OCI-LY7 (cell line): ENCODE measurements around the gene SNX6. TPM values are rescaled to one million over a fixed set of nuclear protein-coding genes. Genes with fewer than 3 reads are reported as not detected.

Experiments used
- BruUV-seq: library from RNA; stranded (reverse); fragments of 400-500 nt; replicated peaks from 2 replicates; lab custom pipeline; 2021; lab: Mats Ljungman, UMichigan
- CTCF ChIA-PET: fragments of 300-600 bp; sonication (Branson Sonifier 250); formaldehyde crosslinking; loops from one replicate; lab custom pipeline; 2022; ENCODE audit warnings: antibody characterized with exemption; ENCODE audit not compliant: unreplicated experiment; lab: Charles Lee
- POLR2A ChIA-PET: fragments of 300-600 bp; sonication (Branson Sonifier 250); formaldehyde crosslinking; loops from one replicate; lab custom pipeline; 2022; ENCODE audit warnings: antibody characterized with exemption; lab: Charles Lee
- DNase-seq: peaks from one replicate; pipeline ENCODE4 v3.0.0-alpha.2; 2015; ENCODE audit warnings: low spot score
- H2AFZ ChIP-seq: fragments of 200-600 bp; sonication (generic), shearing (Covaris generic); 2 replicates; pipeline ENCODE4 v1.6.1; 2014; ENCODE audit warnings: mild to moderate bottlenecking, antibody characterized with exemption, low read length, moderate library complexity
- H3K27ac ChIP-seq: fragments of 200-600 bp; sonication (generic); 2 replicates; pipeline ENCODE4 v1.5.1; 2014; ENCODE audit warnings: mixed run types, low read depth, mild to moderate bottlenecking, moderate library complexity, low read length, inconsistent platforms; ENCODE audit not compliant: poor library complexity, severe bottlenecking
- H3K36me3 ChIP-seq: fragments of 200-600 bp; sonication (generic); 2 replicates; pipeline ENCODE4 v1.6.1; 2014; ENCODE audit warnings: mild to moderate bottlenecking, antibody characterized with exemption, low read length, moderate library complexity, mixed read lengths; ENCODE audit not compliant: insufficient read depth
- H3K4me1 ChIP-seq: fragments of 200-600 bp; sonication (generic); 2 replicates; pipeline ENCODE4 v1.5.1; 2014; ENCODE audit warnings: mild to moderate bottlenecking, low read length; ENCODE audit not compliant: insufficient read depth, poor library complexity, severe bottlenecking
- H3K4me2 ChIP-seq: fragments of 200-600 bp; sonication (generic); 2 replicates; pipeline ENCODE4 v1.6.1; 2014; ENCODE audit warnings: mild to moderate bottlenecking, low read length
- H3K4me3 ChIP-seq: fragments of 200-600 bp; sonication (generic); 2 replicates; pipeline ENCODE4 v1.5.1; 2014; ENCODE audit warnings: mild to moderate bottlenecking, low read depth, low read length; ENCODE audit not compliant: poor library complexity, severe bottlenecking
- H3K79me2 ChIP-seq: fragments of 200-600 bp; sonication (generic); 2 replicates; pipeline ENCODE4 v1.6.1; 2016; ENCODE audit warnings: low read depth, mild to moderate bottlenecking, low read length, moderate library complexity, mixed read lengths; ENCODE audit not compliant: insufficient read depth
- H3K9me2 ChIP-seq: fragments of 200-600 bp; sonication (generic); 2 replicates; pipeline ENCODE4 v1.6.1; 2016; ENCODE audit warnings: mild to moderate bottlenecking, low read length, mixed read lengths; ENCODE audit not compliant: insufficient read depth
- H3K9me3 ChIP-seq: fragments of 200-600 bp; sonication (generic); 2 replicates; pipeline ENCODE4 v1.6.1; 2014; ENCODE audit warnings: mild to moderate bottlenecking, mixed run types, low read length, mixed read lengths
- H4K20me1 ChIP-seq: fragments of 200-600 bp; sonication (generic); 2 replicates; pipeline ENCODE4 v1.6.1; 2014; ENCODE audit warnings: mild to moderate bottlenecking, antibody characterized with exemption, low read length, moderate library complexity, mixed read lengths; ENCODE audit not compliant: insufficient read depth
- EZH2phosphoT487 ChIP-seq: fragments of 200-600 bp; sonication (generic); IDR thresholded peaks from 2 replicates; pipeline ENCODE4 v1.6.1; 2018; ENCODE audit warnings: low read depth, borderline replicate concordance, mild to moderate bottlenecking, mixed run types, antibody characterized with exemption, low read length, moderate library complexity, mixed read lengths
- intact Hi-C: fragments of 100-400 bp; cut with micrococcal nuclease; formaldehyde crosslinking; loops from one replicate; pipeline ENCODE4 v1.10.0; 2022; ENCODE audit not compliant: unreplicated experiment
- total RNA-seq, 2 experiments: library from RNA; depleted of rRNA in 1 of 2; stranded (reverse); fragments of >200 nt in 1 of 2; shearing (Covaris generic) in 1 of 2; gene quantifications; 2 replicates each; pipeline ENCODE4 v1.2.3, GENCODE V29; 2014 to 2022
- TF ChIP-seq, protein P1 (sequence below): fragments of 200-600 bp; sonication (generic); conservative IDR thresholded peaks from 2 replicates; pipeline ENCODE4 v1.5.1; 2014; ENCODE audit warnings: mild to moderate bottlenecking, antibody characterized with exemption, low read length, moderate library complexity, mixed read lengths

Gene SNX6
- total RNA-seq, 2 experiments from 2014 or later = 33.4 to 57.6 TPM

DNA sequence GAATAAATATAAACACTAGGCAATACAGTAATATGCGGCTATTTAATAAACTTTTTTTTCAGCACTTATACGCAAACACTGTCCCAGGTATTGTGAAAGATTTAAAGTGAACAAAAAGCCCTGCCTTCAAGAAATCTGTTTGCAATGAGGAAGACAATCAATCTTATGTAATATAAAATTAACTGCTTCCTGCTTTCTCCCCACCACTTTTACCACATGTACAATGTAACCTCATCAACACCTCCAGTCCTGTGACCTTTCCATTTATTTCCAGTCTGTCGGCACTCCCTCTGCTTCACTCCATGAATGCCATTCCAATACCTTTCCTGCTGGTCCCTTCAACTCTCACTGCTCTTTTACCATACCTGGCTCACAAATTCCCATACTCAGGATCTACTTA lies 10.5 kb downstream of the SNX6 start:
- no peak for DNase-seq
- H4K20me1 ChIP-seq = no peaks in the 10 kb centered on the region
- H3K4me3 ChIP-seq = no peak overlapping the region
- no TSS peak for BruUV-seq
- intact Hi-C loops = no loop called here
- no peak overlapping the region for H3K27ac ChIP-seq
- no peaks in the 10 kb centered on the region for H3K79me2 ChIP-seq
- H3K4me1 ChIP-seq = no peaks in the 10 kb centered on the region
- H2AFZ ChIP-seq = no peak overlapping the region
- POLR2A ChIA-PET = no interaction called here
- H3K4me2 ChIP-seq = no peak overlapping the region
- CTCF ChIA-PET = no interaction called here
- H3K9me2 ChIP-seq = no peaks in the 10 kb centered on the region
- H3K9me3 ChIP-seq = no peaks in the 10 kb centered on the region
- TF ChIP-seq EZH2phosphoT487 = no peak
- TF ChIP-seq, protein P1, sequence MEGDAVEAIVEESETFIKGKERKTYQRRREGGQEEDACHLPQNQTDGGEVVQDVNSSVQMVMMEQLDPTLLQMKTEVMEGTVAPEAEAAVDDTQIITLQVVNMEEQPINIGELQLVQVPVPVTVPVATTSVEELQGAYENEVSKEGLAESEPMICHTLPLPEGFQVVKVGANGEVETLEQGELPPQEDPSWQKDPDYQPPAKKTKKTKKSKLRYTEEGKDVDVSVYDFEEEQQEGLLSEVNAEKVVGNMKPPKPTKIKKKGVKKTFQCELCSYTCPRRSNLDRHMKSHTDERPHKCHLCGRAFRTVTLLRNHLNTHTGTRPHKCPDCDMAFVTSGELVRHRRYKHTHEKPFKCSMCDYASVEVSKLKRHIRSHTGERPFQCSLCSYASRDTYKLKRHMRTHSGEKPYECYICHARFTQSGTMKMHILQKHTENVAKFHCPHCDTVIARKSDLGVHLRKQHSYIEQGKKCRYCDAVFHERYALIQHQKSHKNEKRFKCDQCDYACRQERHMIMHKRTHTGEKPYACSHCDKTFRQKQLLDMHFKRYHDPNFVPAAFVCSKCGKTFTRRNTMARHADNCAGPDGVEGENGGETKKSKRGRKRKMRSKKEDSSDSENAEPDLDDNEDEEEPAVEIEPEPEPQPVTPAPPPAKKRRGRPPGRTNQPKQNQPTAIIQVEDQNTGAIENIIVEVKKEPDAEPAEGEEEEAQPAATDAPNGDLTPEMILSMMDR = no peak
- peaks cover 52% of the 10 kb centered on the region for H3K36me3 ChIP-seq

DNA sequence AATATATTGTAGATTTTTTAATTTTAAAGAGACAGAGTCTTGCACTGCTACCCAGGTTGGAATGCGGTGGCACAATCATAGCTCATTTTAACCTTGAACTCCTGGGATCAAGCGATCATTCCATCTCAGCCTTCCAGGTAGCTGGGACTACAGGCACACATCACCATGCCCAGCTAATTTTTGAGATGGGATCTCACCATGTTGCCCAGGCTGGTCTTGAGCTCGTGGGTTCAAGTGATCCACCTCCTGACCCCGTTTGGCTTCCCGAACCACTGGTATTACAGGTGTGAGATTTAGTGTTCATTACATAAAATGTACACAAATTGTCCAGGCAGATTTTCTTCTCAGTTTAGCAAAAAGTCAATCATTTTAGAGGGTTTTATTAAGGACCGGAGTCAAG lies 13.6 kb downstream of the SNX6 start:
- Histone ChIP-seq H3K9me3 (no peaks in the 10 kb centered on the region), H3K4me2 (no peak overlapping the region), H2AFZ (no peak overlapping the region), H4K20me1 (no peaks in the 10 kb centered on the region), H3K9me2 (no peaks in the 10 kb centered on the region), H3K27ac (no peak overlapping the region), H3K79me2 (no peaks in the 10 kb centered on the region), H3K4me1 (no peaks in the 10 kb centered on the region), H3K36me3 (peaks cover 54% of the 10 kb centered on the region), H3K4me3 (no peak overlapping the region)
- no peak for DNase-seq
- no peak for TF ChIP-seq EZH2phosphoT487
- TF ChIP-seq, protein P1 = no peak
- POLR2A ChIA-PET = interaction anchor here (0.6 to 0.7 kb wide), 2 partner anchors 65 to 330 kb away, joined by 3 read pairs; no protein-coding TSS in a partner anchor
- no TSS peak for BruUV-seq
- CTCF ChIA-PET = no interaction called here
- intact Hi-C loops = no loop called here

DNA sequence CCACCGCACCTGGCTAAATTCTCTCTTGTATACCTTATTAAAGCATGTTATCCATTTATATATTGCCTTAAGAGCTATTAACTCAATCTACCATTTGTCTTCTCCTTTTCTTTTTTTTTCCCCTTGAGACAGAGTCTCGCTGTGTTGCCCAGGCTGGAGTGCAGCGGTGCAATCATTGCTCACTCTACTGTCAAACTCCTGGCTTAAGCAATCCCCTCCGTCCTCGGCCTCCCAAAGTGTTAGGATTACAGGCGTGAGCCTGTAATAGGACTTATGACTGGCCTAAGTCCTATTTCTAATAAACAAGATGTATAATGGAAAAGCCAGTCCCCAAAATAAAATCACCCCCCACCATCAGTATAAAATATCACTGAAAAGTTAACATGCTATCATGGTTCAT lies 14.4 kb downstream of the SNX6 start:
- H3K9me2 ChIP-seq = no peaks in the 10 kb centered on the region
- no peaks in the 10 kb centered on the region for H3K4me1 ChIP-seq
- BruUV-seq = no TSS peak
- ChIA-PET POLR2A (interaction anchor here (0.6 kb wide), 2 partner anchors 37 to 583 kb away, joined by 3 to 5 read pairs; no protein-coding TSS in a partner anchor), CTCF (no interaction called here)
- no peaks in the 10 kb centered on the region for H3K79me2 ChIP-seq
- no peak overlapping the region for H3K27ac ChIP-seq
- no peak for TF ChIP-seq EZH2phosphoT487
- TF ChIP-seq, protein P1 = no peak
- no peaks in the 10 kb centered on the region for H3K9me3 ChIP-seq
- no peak overlapping the region for H3K4me2 ChIP-seq
- H4K20me1 ChIP-seq = no peaks in the 10 kb centered on the region
- DNase-seq = no peak
- H3K36me3 ChIP-seq = peaks cover 54% of the 10 kb centered on the region
- no peak overlapping the region for H3K4me3 ChIP-seq
- H2AFZ ChIP-seq = no peak overlapping the region
- intact Hi-C loops = no loop called here
